ENCODE data around the gene SOX6. TPM values are rescaled to one million over a fixed set of nuclear protein-coding genes. Genes with fewer than 3 reads are reported as not detected.

SOX6 gene
- total and polyA plus RNA-seq, 4 donors = under 0.01 to 11.8 (median 4.8) TPM

GRCh38 chr11:16171882-16172281 is 184.5 kb downstream of the SOX6 start:
- Histone ChIP-seq H3K4me1 (ENCODE audit: control insufficient read depth in 1 of 2, insufficient read depth in 2 of 2, low read length in 2 of 2) (no peaks in the 10 kb centered on the region), H3K4me3 (ENCODE audit: low read length in 2 of 2) (no peak overlapping the region), H3K36me3 (ENCODE audit: control insufficient read depth in 1 of 2, insufficient read depth in 2 of 2, low read length in 1 of 2) (no peaks in the 10 kb centered on the region), H3K27ac (ENCODE audit: low read depth in 1 of 2, low read length in 2 of 2) (no peak overlapping the region), H3K27me3 (ENCODE audit: control insufficient read depth in 1 of 2, insufficient read depth in 2 of 2, low read length in 1 of 2) (no peaks in the 10 kb centered on the region), H3K9me3 (ENCODE audit: control insufficient read depth, low read length) (no peaks in the 10 kb centered on the region)
- no peak for DNase-seq
- 95 to 97% methylated on average over 2 of the region's 2 CpGs for WGBS, 2 donors
- no peak for ATAC-seq (ENCODE audit: low FRiP score)
- intact Hi-C loops (cut with DNase I) = no loop called here

- Histone ChIP-seq H3K27me3 (ENCODE audit: control insufficient read depth in 1 of 2, insufficient read depth in 2 of 2, low read length in 1 of 2) (no peaks in the 10 kb centered on the region), H3K4me3 (ENCODE audit: low read length in 2 of 2) (no peak overlapping the region), H3K27ac (ENCODE audit: low read depth in 1 of 2, low read length in 2 of 2) (no peak overlapping the region), H3K9me3 (ENCODE audit: control insufficient read depth, low read length) (no peaks in the 10 kb centered on the region), H3K36me3 (ENCODE audit: control insufficient read depth in 1 of 2, insufficient read depth in 2 of 2, low read length in 1 of 2) (no peaks in the 10 kb centered on the region), H3K4me1 (ENCODE audit: control insufficient read depth in 1 of 2, insufficient read depth in 2 of 2, low read length in 2 of 2) (no peaks in the 10 kb centered on the region)
- intact Hi-C loops (cut with DNase I) = no loop called here
- no peak for ATAC-seq (ENCODE audit: low FRiP score)
- WGBS, 2 donors = 85 to 86% methylated on average over 7 of the region's 7 CpGs
- no peak for DNase-seq
Observed at GRCh38 chr11:16169956-16170847, 186.1 kb downstream of the SOX6 start.

GRCh38 chr11:16169541-16169940 is 186.8 kb downstream of the SOX6 start:
- Histone ChIP-seq H3K27me3 (ENCODE audit: control insufficient read depth in 1 of 2, insufficient read depth in 2 of 2, low read length in 1 of 2) (no peaks in the 10 kb centered on the region), H3K27ac (ENCODE audit: low read depth in 1 of 2, low read length in 2 of 2) (no peak overlapping the region), H3K9me3 (ENCODE audit: control insufficient read depth, low read length) (no peaks in the 10 kb centered on the region), H3K4me1 (ENCODE audit: control insufficient read depth in 1 of 2, insufficient read depth in 2 of 2, low read length in 2 of 2) (no peaks in the 10 kb centered on the region), H3K4me3 (ENCODE audit: low read length in 2 of 2) (no peak overlapping the region), H3K36me3 (ENCODE audit: control insufficient read depth in 1 of 2, insufficient read depth in 2 of 2, low read length in 1 of 2) (no peaks in the 10 kb centered on the region)
- ATAC-seq (ENCODE audit: low FRiP score) = no peak
- intact Hi-C loops (cut with DNase I) = no loop called here
- DNase-seq = no peak

GRCh38 chr11:16167706-16168487 is 188.4 kb downstream of the SOX6 start:
- Histone ChIP-seq H3K36me3 (ENCODE audit: control insufficient read depth in 1 of 2, insufficient read depth in 2 of 2, low read length in 1 of 2) (no peaks in the 10 kb centered on the region), H3K4me1 (ENCODE audit: control insufficient read depth in 1 of 2, insufficient read depth in 2 of 2, low read length in 2 of 2) (no peaks in the 10 kb centered on the region), H3K4me3 (ENCODE audit: low read length in 2 of 2) (no peak overlapping the region), H3K27me3 (ENCODE audit: control insufficient read depth in 1 of 2, insufficient read depth in 2 of 2, low read length in 1 of 2) (no peaks in the 10 kb centered on the region), H3K27ac (ENCODE audit: low read depth in 1 of 2, low read length in 2 of 2) (no peak overlapping the region), H3K9me3 (ENCODE audit: control insufficient read depth, low read length) (no peaks in the 10 kb centered on the region)
- ATAC-seq (ENCODE audit: low FRiP score) (no peak), DNase-seq (no peak)
- intact Hi-C loops (cut with DNase I) = no loop called here
- WGBS, 2 donors = 83 to 86% methylated on average over 3 of the region's 3 CpGs

GRCh38 chr11:16166571-16166970 is 189.8 kb downstream of the SOX6 start:
- H3K27me3 ChIP-seq (ENCODE audit: control insufficient read depth in 1 of 2, insufficient read depth in 2 of 2, low read length in 1 of 2) = no peaks in the 10 kb centered on the region
- intact Hi-C loops (cut with DNase I) = no loop called here
- no peaks in the 10 kb centered on the region for H3K4me1 ChIP-seq (ENCODE audit: control insufficient read depth in 1 of 2, insufficient read depth in 2 of 2, low read length in 2 of 2)
- DNase-seq (no peak), ATAC-seq (ENCODE audit: low FRiP score) (no peak)
- no peak overlapping the region for H3K27ac ChIP-seq (ENCODE audit: low read depth in 1 of 2, low read length in 2 of 2)
- H3K9me3 ChIP-seq (ENCODE audit: control insufficient read depth, low read length) = no peaks in the 10 kb centered on the region
- no peak overlapping the region for H3K4me3 ChIP-seq (ENCODE audit: low read length in 2 of 2)
- 63 to 80% methylated on average over 1 of the region's 1 CpG for WGBS, 2 donors
- no peaks in the 10 kb centered on the region for H3K36me3 ChIP-seq (ENCODE audit: control insufficient read depth in 1 of 2, insufficient read depth in 2 of 2, low read length in 1 of 2)

- no peaks in the 10 kb centered on the region for H3K27me3 ChIP-seq (ENCODE audit: control insufficient read depth in 1 of 2, insufficient read depth in 2 of 2, low read length in 1 of 2)
- DNase-seq (no peak), ATAC-seq (ENCODE audit: low FRiP score) (no peak)
- 97 to 98% methylated on average over 1 of the region's 1 CpG for WGBS, 2 donors
- intact Hi-C loops (cut with DNase I) = no loop called here
- no peaks in the 10 kb centered on the region for H3K9me3 ChIP-seq (ENCODE audit: control insufficient read depth, low read length)
- H3K4me3 ChIP-seq (ENCODE audit: low read length in 2 of 2) = no peak overlapping the region
- no peak overlapping the region for H3K27ac ChIP-seq (ENCODE audit: low read depth in 1 of 2, low read length in 2 of 2)
- H3K36me3 ChIP-seq (ENCODE audit: control insufficient read depth in 1 of 2, insufficient read depth in 2 of 2, low read length in 1 of 2) = no peaks in the 10 kb centered on the region
- no peaks in the 10 kb centered on the region for H3K4me1 ChIP-seq (ENCODE audit: control insufficient read depth in 1 of 2, insufficient read depth in 2 of 2, low read length in 2 of 2)
Observed at GRCh38 chr11:16160146-16160545, 196.2 kb downstream of the SOX6 start.

GRCh38 chr11:16158426-16158994 is 197.8 kb downstream of the SOX6 start:
- no peaks in the 10 kb centered on the region for H3K27me3 ChIP-seq (ENCODE audit: control insufficient read depth in 1 of 2, insufficient read depth in 2 of 2, low read length in 1 of 2)
- no peaks in the 10 kb centered on the region for H3K9me3 ChIP-seq (ENCODE audit: control insufficient read depth, low read length)
- H3K27ac ChIP-seq (ENCODE audit: low read depth in 1 of 2, low read length in 2 of 2) = no peak overlapping the region
- H3K4me3 ChIP-seq (ENCODE audit: low read length in 2 of 2) = no peak overlapping the region
- ATAC-seq (ENCODE audit: low FRiP score) = no peak
- intact Hi-C loops (cut with DNase I) = no loop called here
- DNase-seq = no peak
- H3K4me1 ChIP-seq (ENCODE audit: control insufficient read depth in 1 of 2, insufficient read depth in 2 of 2, low read length in 2 of 2) = no peaks in the 10 kb centered on the region
- no peaks in the 10 kb centered on the region for H3K36me3 ChIP-seq (ENCODE audit: control insufficient read depth in 1 of 2, insufficient read depth in 2 of 2, low read length in 1 of 2)

- intact Hi-C loops (cut with DNase I) = no loop called here
Observed at GRCh38 chr11:16157327-16157726, 199.0 kb downstream of the SOX6 start.

More at GRCh38 chr11:16157327-16157726, 199.0 kb downstream of the SOX6 start:
- Histone ChIP-seq H3K36me3 (ENCODE audit: control insufficient read depth in 1 of 2, insufficient read depth in 2 of 2, low read length in 1 of 2) (no peaks in the 10 kb centered on the region), H3K9me3 (ENCODE audit: control insufficient read depth, low read length) (no peaks in the 10 kb centered on the region), H3K4me1 (ENCODE audit: control insufficient read depth in 1 of 2, insufficient read depth in 2 of 2, low read length in 2 of 2) (no peaks in the 10 kb centered on the region), H3K4me3 (ENCODE audit: low read length in 2 of 2) (no peak overlapping the region), H3K27me3 (ENCODE audit: control insufficient read depth in 1 of 2, insufficient read depth in 2 of 2, low read length in 1 of 2) (no peaks in the 10 kb centered on the region), H3K27ac (ENCODE audit: low read depth in 1 of 2, low read length in 2 of 2) (no peak overlapping the region)
- ATAC-seq (ENCODE audit: low FRiP score) (no peak), DNase-seq (no peak)
